ENCODE data around the gene SLC15A1.

GRCh38 chr13:98786023-98786422, 33.6 kb upstream of the SLC15A1 start:
- no peak for TF ChIP-seq CTCF (IDR thresholded peaks at IDR 0.05)
- no peak for TF ChIP-seq POLR2A (IDR thresholded peaks at IDR 0.05)

Measured in esophagus squamous epithelium (tissue), 4 donors.